K562 (cell line): Measurements from ENCODE around the gene RRAS. TPM values are rescaled to one million over a fixed set of nuclear protein-coding genes. Genes with fewer than 3 reads are reported as not detected.
A peak's percentile ranks its signal among the peaks of the same experiment; 100 is the strongest.

Source experiments
- EHMT2 ChIP-seq: fragments of 450-650 bp; IDR thresholded peaks from 2 replicates; pipeline ENCODE4 v1.6.1; 2018; ENCODE audit warnings: antibody characterized with exemption
- NONO ChIP-seq, 2 experiments: fragments of 200-400 bp in 1 of 2; fragments of 450-650 bp in 1 of 2; formaldehyde crosslinking in 1 of 2; IDR thresholded peaks; 2 replicates each; pipeline ENCODE4 v1.6.1; 2017; ENCODE audit warnings: low read depth in 2 of 2, mild to moderate bottlenecking in 2 of 2, moderate library complexity in 2 of 2, low read length in 1 of 2
- SMAD1 ChIP-seq: fragments of 150-350 bp; IDR thresholded peaks from 2 replicates; pipeline ENCODE4 v1.6.1; 2014; ENCODE audit warnings: low read length, low read depth; ENCODE audit not compliant: partially characterized antibody
- ZNF586 ChIP-seq: fragments of 450-650 bp; formaldehyde crosslinking; conservative IDR thresholded peaks from 2 replicates; pipeline ENCODE4 v1.4.0; 2020; ENCODE audit warnings: mild to moderate bottlenecking, moderate library complexity
- polyA plus RNA-seq, 8 experiments: library from polyadenylated mRNA; depleted of rRNA in 4 of 8; stranded (reverse) in 5 of 8; unstranded in 3 of 8; fragments of >200 nt; fragmentation: Nextera tagmentation in 2 of 8; fragmentation: Illumina TruSeq in 1 of 8; extraction: Ambion mirVana in 2 of 8; extraction: Trizol in 1 of 8; gene quantifications; 2 replicates each; pipeline versions ENCODE4 v1.2.1 to v1.2.3, GENCODE V29; 2011 to 2014; ENCODE audit warnings: inconsistent platforms in 1 of 8, missing spikeins in 1 of 8
- total RNA-seq, 7 experiments: library from RNA; depleted of rRNA in 6 of 7; stranded (reverse); fragments of >200 nt in 6 of 7; fragmentation: Illumina TruSeq in 2 of 7; extraction: Trizol in 2 of 7; gene quantifications; 2 replicates each; pipeline versions ENCODE4 v1.2.1 to v1.2.3, GENCODE V29; 2011 to 2021; ENCODE audit warnings: low replicate concordance in 1 of 7
- TF ChIP-seq, protein P1 (sequence below): IDR thresholded peaks from 2 replicates; pipeline ENCODE4 v1.6.1; 2011; ENCODE audit warnings: borderline replicate concordance, low read depth, mild to moderate bottlenecking, moderate library complexity, low read length; ENCODE audit not compliant: insufficient read depth, poor library complexity, severe bottlenecking
- TF ChIP-seq, protein P2 (sequence below): fragments of 250-450 bp; sonication (Bioruptor Pico); IDR thresholded peaks from 2 replicates; pipeline ENCODE4 v1.5.0; 2022; ENCODE audit warnings: mild to moderate bottlenecking
- TF ChIP-seq, protein P3 (sequence below): fragments of 450-650 bp; IDR thresholded peaks from 2 replicates; pipeline ENCODE4 v1.6.1; 2016; ENCODE audit warnings: mild to moderate bottlenecking, moderate library complexity
- TF ChIP-seq, protein P4 (sequence below): fragments of 250-450 bp; sonication (Bioruptor Pico); IDR thresholded peaks from 2 replicates; pipeline ENCODE4 v1.5.1; 2021; ENCODE audit warnings: mild to moderate bottlenecking

RRAS gene
- total and polyA plus RNA-seq, 9 of the 15 experiments (the other 6 are each of a cell fraction or from before 2014, with no cell fraction given), result 0.70 to 17.3 (median 8.2) TPM

DNA sequence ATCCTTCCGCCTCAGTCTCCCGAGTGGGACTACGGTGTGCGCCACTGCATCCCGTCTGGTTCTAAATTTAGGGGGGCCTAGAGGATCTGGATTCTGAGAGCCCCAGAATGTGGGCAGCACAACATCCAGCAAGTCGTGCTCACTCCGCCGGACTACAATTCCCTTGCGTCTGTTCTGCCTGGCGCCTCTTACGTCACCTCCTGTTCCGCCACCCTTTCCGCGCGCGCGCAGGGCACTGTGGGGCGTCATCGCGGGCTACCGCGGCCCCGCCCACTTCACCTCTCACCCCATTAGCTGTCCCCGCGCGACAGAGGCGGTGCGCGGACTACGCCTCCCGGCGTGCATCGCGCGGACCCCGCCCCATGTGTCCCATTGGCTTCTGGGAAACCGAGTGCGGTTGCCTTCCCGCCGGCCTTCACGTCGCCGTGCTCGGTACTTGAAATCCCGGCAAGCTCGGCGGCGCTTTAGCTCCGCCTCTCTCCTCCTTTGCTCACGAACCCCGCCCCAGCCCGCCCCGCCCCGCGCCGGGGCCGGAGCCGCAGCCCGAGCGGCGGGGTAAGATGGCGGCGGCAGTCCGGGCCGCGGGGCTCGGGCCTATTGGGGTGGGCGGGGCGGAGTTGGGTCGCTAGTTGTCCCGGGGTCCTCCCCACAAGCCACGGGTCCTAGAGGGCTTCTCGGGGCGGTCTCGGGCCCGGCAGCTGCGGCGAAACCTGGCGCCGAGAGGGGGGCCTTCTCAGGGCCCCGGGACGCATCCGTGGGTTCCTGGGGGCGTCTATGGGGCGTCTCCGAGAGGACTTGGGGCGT lies 1.9 kb upstream of the RRAS start, which contains the start of gene SCAF1 (continued):
- TF ChIP-seq, protein P1, sequence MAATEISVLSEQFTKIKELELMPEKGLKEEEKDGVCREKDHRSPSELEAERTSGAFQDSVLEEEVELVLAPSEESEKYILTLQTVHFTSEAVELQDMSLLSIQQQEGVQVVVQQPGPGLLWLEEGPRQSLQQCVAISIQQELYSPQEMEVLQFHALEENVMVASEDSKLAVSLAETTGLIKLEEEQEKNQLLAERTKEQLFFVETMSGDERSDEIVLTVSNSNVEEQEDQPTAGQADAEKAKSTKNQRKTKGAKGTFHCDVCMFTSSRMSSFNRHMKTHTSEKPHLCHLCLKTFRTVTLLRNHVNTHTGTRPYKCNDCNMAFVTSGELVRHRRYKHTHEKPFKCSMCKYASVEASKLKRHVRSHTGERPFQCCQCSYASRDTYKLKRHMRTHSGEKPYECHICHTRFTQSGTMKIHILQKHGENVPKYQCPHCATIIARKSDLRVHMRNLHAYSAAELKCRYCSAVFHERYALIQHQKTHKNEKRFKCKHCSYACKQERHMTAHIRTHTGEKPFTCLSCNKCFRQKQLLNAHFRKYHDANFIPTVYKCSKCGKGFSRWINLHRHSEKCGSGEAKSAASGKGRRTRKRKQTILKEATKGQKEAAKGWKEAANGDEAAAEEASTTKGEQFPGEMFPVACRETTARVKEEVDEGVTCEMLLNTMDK, result no peak
- TF ChIP-seq EHMT2 (no peak), ZNF586 (CRISPR knock-in tag) (no peak), NONO (IDR thresholded peaks at IDR 0.05; ENCODE audit: low read depth in 2 of 2, low read length in 1 of 2) (0 out of 4 replicates have a peak, but pooled peaks of 1 of the 2 experiments have one; percentile 6), SMAD1 (no peak)
- TF ChIP-seq, protein P2, sequence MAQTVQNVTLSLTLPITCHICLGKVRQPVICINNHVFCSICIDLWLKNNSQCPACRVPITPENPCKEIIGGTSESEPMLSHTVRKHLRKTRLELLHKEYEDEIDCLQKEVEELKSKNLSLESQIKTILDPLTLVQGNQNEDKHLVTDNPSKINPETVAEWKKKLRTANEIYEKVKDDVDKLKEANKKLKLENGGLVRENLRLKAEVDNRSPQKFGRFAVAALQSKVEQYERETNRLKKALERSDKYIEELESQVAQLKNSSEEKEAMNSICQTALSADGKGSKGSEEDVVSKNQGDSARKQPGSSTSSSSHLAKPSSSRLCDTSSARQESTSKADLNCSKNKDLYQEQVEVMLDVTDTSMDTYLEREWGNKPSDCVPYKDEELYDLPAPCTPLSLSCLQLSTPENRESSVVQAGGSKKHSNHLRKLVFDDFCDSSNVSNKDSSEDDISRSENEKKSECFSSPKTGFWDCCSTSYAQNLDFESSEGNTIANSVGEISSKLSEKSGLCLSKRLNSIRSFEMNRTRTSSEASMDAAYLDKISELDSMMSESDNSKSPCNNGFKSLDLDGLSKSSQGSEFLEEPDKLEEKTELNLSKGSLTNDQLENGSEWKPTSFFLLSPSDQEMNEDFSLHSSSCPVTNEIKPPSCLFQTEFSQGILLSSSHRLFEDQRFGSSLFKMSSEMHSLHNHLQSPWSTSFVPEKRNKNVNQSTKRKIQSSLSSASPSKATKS (CRISPR knock-in tag), result no peak
- TF ChIP-seq, protein P3, sequence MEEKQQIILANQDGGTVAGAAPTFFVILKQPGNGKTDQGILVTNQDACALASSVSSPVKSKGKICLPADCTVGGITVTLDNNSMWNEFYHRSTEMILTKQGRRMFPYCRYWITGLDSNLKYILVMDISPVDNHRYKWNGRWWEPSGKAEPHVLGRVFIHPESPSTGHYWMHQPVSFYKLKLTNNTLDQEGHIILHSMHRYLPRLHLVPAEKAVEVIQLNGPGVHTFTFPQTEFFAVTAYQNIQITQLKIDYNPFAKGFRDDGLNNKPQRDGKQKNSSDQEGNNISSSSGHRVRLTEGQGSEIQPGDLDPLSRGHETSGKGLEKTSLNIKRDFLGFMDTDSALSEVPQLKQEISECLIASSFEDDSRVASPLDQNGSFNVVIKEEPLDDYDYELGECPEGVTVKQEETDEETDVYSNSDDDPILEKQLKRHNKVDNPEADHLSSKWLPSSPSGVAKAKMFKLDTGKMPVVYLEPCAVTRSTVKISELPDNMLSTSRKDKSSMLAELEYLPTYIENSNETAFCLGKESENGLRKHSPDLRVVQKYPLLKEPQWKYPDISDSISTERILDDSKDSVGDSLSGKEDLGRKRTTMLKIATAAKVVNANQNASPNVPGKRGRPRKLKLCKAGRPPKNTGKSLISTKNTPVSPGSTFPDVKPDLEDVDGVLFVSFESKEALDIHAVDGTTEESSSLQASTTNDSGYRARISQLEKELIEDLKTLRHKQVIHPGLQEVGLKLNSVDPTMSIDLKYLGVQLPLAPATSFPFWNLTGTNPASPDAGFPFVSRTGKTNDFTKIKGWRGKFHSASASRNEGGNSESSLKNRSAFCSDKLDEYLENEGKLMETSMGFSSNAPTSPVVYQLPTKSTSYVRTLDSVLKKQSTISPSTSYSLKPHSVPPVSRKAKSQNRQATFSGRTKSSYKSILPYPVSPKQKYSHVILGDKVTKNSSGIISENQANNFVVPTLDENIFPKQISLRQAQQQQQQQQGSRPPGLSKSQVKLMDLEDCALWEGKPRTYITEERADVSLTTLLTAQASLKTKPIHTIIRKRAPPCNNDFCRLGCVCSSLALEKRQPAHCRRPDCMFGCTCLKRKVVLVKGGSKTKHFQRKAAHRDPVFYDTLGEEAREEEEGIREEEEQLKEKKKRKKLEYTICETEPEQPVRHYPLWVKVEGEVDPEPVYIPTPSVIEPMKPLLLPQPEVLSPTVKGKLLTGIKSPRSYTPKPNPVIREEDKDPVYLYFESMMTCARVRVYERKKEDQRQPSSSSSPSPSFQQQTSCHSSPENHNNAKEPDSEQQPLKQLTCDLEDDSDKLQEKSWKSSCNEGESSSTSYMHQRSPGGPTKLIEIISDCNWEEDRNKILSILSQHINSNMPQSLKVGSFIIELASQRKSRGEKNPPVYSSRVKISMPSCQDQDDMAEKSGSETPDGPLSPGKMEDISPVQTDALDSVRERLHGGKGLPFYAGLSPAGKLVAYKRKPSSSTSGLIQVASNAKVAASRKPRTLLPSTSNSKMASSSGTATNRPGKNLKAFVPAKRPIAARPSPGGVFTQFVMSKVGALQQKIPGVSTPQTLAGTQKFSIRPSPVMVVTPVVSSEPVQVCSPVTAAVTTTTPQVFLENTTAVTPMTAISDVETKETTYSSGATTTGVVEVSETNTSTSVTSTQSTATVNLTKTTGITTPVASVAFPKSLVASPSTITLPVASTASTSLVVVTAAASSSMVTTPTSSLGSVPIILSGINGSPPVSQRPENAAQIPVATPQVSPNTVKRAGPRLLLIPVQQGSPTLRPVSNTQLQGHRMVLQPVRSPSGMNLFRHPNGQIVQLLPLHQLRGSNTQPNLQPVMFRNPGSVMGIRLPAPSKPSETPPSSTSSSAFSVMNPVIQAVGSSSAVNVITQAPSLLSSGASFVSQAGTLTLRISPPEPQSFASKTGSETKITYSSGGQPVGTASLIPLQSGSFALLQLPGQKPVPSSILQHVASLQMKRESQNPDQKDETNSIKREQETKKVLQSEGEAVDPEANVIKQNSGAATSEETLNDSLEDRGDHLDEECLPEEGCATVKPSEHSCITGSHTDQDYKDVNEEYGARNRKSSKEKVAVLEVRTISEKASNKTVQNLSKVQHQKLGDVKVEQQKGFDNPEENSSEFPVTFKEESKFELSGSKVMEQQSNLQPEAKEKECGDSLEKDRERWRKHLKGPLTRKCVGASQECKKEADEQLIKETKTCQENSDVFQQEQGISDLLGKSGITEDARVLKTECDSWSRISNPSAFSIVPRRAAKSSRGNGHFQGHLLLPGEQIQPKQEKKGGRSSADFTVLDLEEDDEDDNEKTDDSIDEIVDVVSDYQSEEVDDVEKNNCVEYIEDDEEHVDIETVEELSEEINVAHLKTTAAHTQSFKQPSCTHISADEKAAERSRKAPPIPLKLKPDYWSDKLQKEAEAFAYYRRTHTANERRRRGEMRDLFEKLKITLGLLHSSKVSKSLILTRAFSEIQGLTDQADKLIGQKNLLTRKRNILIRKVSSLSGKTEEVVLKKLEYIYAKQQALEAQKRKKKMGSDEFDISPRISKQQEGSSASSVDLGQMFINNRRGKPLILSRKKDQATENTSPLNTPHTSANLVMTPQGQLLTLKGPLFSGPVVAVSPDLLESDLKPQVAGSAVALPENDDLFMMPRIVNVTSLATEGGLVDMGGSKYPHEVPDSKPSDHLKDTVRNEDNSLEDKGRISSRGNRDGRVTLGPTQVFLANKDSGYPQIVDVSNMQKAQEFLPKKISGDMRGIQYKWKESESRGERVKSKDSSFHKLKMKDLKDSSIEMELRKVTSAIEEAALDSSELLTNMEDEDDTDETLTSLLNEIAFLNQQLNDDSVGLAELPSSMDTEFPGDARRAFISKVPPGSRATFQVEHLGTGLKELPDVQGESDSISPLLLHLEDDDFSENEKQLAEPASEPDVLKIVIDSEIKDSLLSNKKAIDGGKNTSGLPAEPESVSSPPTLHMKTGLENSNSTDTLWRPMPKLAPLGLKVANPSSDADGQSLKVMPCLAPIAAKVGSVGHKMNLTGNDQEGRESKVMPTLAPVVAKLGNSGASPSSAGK, result no peak
- TF ChIP-seq, protein P4, sequence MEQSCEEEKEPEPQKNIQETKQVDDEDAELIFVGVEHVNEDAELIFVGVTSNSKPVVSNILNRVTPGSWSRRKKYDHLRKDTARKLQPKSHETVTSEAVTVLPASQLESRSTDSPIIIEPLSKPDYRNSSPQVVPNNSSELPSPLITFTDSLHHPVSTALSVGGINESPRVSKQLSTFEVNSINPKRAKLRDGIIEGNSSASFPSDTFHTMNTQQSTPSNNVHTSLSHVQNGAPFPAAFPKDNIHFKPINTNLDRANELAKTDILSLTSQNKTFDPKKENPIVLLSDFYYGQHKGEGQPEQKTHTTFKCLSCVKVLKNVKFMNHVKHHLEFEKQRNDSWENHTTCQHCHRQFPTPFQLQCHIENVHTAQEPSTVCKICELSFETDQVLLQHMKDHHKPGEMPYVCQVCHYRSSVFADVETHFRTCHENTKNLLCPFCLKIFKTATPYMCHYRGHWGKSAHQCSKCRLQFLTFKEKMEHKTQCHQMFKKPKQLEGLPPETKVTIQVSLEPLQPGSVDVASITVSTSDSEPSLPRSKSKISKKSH (CRISPR knock-in tag), result no peak
